LNCaP clone FGC (cell line): Measurements from ENCODE around the gene HIVEP3.

Experiments
- DNase-seq: peaks from one replicate; pipeline ENCODE4 v3.0.0-alpha.2; 2011; ENCODE audit warnings: low read depth
- H3K4me3 ChIP-seq: 2 replicates; pipeline ENCODE4 v1.5.1; 2011; ENCODE audit warnings: mild to moderate bottlenecking, low read depth, low read length, control low read depth
- CTCF ChIP-seq: IDR thresholded peaks from 2 replicates; pipeline ENCODE4 v1.5.1; 2012; ENCODE audit warnings: mild to moderate bottlenecking; ENCODE audit not compliant: control insufficient read depth, insufficient read depth; ENCODE audit errors: extremely low read depth

HIVEP3 gene

GRCh38 chr1:41507110-41507720 is 411.5 kb downstream of the HIVEP3 start:
- TF ChIP-seq CTCF = no peak
- no peak overlapping the region for H3K4me3 ChIP-seq
- no peak for DNase-seq

- H3K4me3 ChIP-seq = no peak overlapping the region
- DNase-seq = no peak
- TF ChIP-seq CTCF = no peak
Observed at GRCh38 chr1:41504114-41505035, 414.3 kb downstream of the HIVEP3 start.

- no peak overlapping the region for H3K4me3 ChIP-seq
- no peak for TF ChIP-seq CTCF
Observed at GRCh38 chr1:41503538-41504113, 415.1 kb downstream of the HIVEP3 start.

GRCh38 chr1:41502912-41503311 is 415.8 kb downstream of the HIVEP3 start:
- TF ChIP-seq CTCF = no peak
- no peak for DNase-seq
- H3K4me3 ChIP-seq = no peak overlapping the region

More at GRCh38 chr1:41503538-41504113, 415.1 kb downstream of the HIVEP3 start:
- DNase-seq = no peak

GRCh38 chr1:41501581-41501980 is 417.1 kb downstream of the HIVEP3 start:
- no peak for TF ChIP-seq CTCF
- no peak for DNase-seq
- no peak overlapping the region for H3K4me3 ChIP-seq

DNA sequence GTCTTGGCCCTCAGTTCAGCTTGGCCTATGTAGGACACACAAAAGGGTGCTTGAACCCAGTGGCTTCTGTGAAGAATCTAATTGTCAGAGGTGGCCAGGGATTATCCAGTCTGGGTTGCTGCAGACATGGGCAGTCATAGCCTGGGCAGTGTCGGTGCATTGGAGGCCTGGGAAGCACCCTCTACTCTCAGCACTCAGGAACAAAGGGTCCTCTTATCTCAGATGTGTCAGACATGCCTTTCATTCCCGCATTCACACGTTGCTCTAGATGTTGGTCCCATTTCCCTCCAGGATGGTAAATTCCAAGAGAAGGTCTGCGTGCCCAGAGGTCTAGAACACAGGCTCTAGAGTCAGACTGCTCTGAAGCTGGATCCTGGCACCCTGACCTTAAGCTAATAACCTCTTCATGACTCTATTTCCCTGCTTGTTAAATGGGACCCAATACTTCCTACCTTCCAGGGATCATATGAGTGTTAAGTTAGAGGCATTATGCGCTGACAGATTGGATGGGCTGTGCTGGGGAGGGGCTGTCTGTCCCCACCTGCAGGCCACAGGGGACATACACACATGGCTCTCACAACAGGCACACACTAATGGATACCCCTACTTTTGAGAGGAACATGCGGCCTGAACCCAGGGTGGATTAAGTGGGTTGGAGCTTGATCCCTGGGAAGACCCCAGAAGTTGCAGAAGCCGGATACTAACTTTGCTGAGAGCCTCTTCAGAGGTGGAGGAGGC is 417.8 kb downstream of the HIVEP3 start:
- TF ChIP-seq CTCF = no peak
- H3K4me3 ChIP-seq = no peak overlapping the region
- no peak for DNase-seq
